Loucy (cell line): ENCODE measurements around the gene TMEM52.

ENCODE experiments used
- H2AFZ ChIP-seq: fragments of 200-600 bp; sonication (generic); 2 replicates; pipeline ENCODE4 v1.6.0; 2016; ENCODE audit warnings: antibody characterized with exemption, mild to moderate bottlenecking, low read length, moderate library complexity
- H3F3A ChIP-seq: fragments of 200-600 bp; 2 replicates; pipeline ENCODE4 v1.6.0; 2016; ENCODE audit warnings: antibody characterized with exemption, low read depth, mild to moderate bottlenecking
- H3K27me3 ChIP-seq: fragments of 200-600 bp; sonication (generic); 2 replicates; pipeline ENCODE4 v1.6.1; 2014; ENCODE audit warnings: low read length, mild to moderate bottlenecking; ENCODE audit not compliant: insufficient read depth, poor library complexity, severe bottlenecking
- H3K36me3 ChIP-seq: fragments of 200-600 bp; sonication (generic); 2 replicates; pipeline ENCODE4 v1.6.1; 2016; ENCODE audit warnings: low read length; ENCODE audit not compliant: insufficient read depth
- H3K4me1 ChIP-seq: fragments of 200-600 bp; sonication (generic); 2 replicates; pipeline ENCODE4 v1.5.1; 2014; ENCODE audit warnings: low read length, mild to moderate bottlenecking; ENCODE audit not compliant: insufficient read depth, poor library complexity, severe bottlenecking
- H3K4me2 ChIP-seq: fragments of 200-600 bp; sonication (generic); 2 replicates; pipeline ENCODE4 v1.6.0; 2014; ENCODE audit warnings: antibody characterized with exemption, low read length, low read depth, mild to moderate bottlenecking; ENCODE audit not compliant: poor library complexity, severe bottlenecking
- H3K4me3 ChIP-seq: fragments of 200-600 bp; sonication (generic); 2 replicates; pipeline ENCODE4 v1.5.1; 2014; ENCODE audit warnings: low read length, mild to moderate bottlenecking, mixed read lengths; ENCODE audit not compliant: poor library complexity, severe bottlenecking
- H3K79me2 ChIP-seq: fragments of 200-600 bp; sonication (generic); 2 replicates; pipeline ENCODE4 v1.6.1; 2014; ENCODE audit warnings: low read length; ENCODE audit not compliant: insufficient read depth
- H3K9ac ChIP-seq: fragments of 200-600 bp; sonication (generic); 2 replicates; pipeline ENCODE4 v1.6.0; 2014; ENCODE audit warnings: mild to moderate bottlenecking, low read depth, low read length, moderate library complexity; ENCODE audit not compliant: poor library complexity, severe bottlenecking
- H3K9me2 ChIP-seq: fragments of 200-600 bp; sonication (generic); replicated peaks from 2 replicates; pipeline ENCODE4 v1.6.1; 2016; ENCODE audit warnings: low read depth, low read length, mixed read lengths
- H3K9me3 ChIP-seq: fragments of 200-600 bp; sonication (generic); 2 replicates; pipeline ENCODE4 v1.6.1; 2014; ENCODE audit warnings: mild to moderate bottlenecking, antibody characterized with exemption, low read length, low read depth; ENCODE audit not compliant: insufficient read depth
- H4K20me1 ChIP-seq: fragments of 200-600 bp; sonication (generic); 2 replicates; pipeline ENCODE4 v1.6.0; 2014; ENCODE audit warnings: antibody characterized with exemption, low read length, mild to moderate bottlenecking; ENCODE audit not compliant: insufficient read depth, poor library complexity, severe bottlenecking
- EZH2phosphoT487 ChIP-seq: fragments of 200-600 bp; IDR thresholded peaks from 2 replicates; pipeline ENCODE4 v1.6.1; 2018; ENCODE audit warnings: antibody characterized with exemption, mild to moderate bottlenecking, moderate library complexity, borderline replicate concordance
- TF ChIP-seq, protein P1 (sequence below): fragments of 200-600 bp; sonication (generic); conservative IDR thresholded peaks from 2 replicates; pipeline ENCODE4 v1.5.1; 2014; ENCODE audit warnings: mild to moderate bottlenecking, antibody characterized with exemption, low read length

TMEM52 gene

DNA sequence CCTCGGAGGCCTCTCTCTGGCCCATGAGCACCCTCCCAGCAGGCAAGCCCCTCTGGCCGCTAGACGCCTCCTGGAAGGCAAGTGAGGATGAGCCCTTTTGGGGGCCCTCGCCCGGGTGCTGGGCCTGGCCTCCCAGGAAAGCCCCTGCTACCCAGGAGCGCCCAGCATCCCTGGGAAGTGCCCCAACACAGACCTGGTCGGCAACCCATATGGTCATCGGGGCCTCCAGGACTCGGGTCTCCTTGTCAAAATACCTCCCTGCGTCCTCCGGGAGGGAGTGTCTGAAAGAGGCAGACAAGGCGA is 21.0 kb upstream of the TMEM52 start:
- no peaks in the 10 kb centered on the region for H3F3A ChIP-seq
- no peaks in the 10 kb centered on the region for H3K36me3 ChIP-seq
- H3K4me3 ChIP-seq, result no peak overlapping the region
- H2AFZ ChIP-seq, result no peak overlapping the region
- H3K79me2 ChIP-seq, result no peaks in the 10 kb centered on the region
- H3K4me2 ChIP-seq, result no peak overlapping the region
- TF ChIP-seq, protein P1, sequence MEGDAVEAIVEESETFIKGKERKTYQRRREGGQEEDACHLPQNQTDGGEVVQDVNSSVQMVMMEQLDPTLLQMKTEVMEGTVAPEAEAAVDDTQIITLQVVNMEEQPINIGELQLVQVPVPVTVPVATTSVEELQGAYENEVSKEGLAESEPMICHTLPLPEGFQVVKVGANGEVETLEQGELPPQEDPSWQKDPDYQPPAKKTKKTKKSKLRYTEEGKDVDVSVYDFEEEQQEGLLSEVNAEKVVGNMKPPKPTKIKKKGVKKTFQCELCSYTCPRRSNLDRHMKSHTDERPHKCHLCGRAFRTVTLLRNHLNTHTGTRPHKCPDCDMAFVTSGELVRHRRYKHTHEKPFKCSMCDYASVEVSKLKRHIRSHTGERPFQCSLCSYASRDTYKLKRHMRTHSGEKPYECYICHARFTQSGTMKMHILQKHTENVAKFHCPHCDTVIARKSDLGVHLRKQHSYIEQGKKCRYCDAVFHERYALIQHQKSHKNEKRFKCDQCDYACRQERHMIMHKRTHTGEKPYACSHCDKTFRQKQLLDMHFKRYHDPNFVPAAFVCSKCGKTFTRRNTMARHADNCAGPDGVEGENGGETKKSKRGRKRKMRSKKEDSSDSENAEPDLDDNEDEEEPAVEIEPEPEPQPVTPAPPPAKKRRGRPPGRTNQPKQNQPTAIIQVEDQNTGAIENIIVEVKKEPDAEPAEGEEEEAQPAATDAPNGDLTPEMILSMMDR, result no peak
- no peak for TF ChIP-seq EZH2phosphoT487
- H3K9me3 ChIP-seq, result no peaks in the 10 kb centered on the region
- H3K4me1 ChIP-seq, result no peaks in the 10 kb centered on the region
- H3K9ac ChIP-seq, result no peak overlapping the region
- H3K9me2 ChIP-seq, result no peaks in the 10 kb centered on the region
- no peaks in the 10 kb centered on the region for H3K27me3 ChIP-seq
- no peaks in the 10 kb centered on the region for H4K20me1 ChIP-seq

DNA sequence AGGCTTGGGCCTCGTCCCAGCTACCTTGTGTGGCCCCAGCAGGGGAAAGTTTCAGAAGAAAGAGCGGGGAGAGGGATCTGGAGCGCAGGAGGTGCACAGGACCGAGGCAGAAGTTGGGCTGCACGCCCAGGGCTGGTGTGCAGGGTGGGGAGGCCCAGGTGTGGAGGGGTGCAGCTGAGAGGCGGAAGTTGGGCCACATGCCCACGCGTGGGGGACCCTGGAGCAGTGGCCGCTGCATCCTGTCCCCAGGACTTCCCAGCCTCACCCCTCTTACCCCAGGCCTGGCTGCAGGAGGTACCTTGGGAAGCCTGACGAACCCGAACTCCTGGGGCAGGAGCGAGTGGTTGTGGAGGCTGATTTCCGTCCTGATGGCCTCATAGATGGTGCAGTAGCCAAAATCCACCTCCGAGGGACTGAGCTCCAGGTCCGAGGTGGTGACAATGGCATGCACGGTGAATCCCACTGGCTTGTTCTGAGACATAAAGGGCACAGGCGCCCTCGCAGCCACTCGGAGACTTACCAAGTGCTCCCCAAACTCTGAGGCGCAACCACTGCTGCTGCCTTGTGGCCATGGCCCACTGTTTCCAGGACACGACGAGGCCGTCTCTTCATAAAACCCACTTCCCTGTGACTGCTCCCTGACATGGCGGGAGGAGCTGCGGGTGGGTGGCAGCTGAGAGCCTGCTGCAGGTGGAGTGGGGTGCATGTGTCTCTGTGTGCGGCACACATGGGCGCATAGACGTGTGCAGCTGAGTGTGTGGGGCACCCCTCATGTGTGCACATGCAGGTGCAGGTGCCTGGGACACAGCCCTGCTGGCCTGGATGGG is 20.4 kb upstream of the TMEM52 start:
- Histone ChIP-seq H3F3A (no peaks in the 10 kb centered on the region), H3K4me1 (no peaks in the 10 kb centered on the region), H2AFZ (no peak overlapping the region), H3K9me3 (no peaks in the 10 kb centered on the region), H3K9ac (no peak overlapping the region), H3K79me2 (no peaks in the 10 kb centered on the region), H3K27me3 (no peaks in the 10 kb centered on the region), H3K36me3 (no peaks in the 10 kb centered on the region), H3K9me2 (no peaks in the 10 kb centered on the region), H4K20me1 (no peaks in the 10 kb centered on the region), H3K4me3 (no peak overlapping the region), H3K4me2 (no peak overlapping the region)
- no peak for TF ChIP-seq EZH2phosphoT487
- TF ChIP-seq, protein P1, result no peak

DNA sequence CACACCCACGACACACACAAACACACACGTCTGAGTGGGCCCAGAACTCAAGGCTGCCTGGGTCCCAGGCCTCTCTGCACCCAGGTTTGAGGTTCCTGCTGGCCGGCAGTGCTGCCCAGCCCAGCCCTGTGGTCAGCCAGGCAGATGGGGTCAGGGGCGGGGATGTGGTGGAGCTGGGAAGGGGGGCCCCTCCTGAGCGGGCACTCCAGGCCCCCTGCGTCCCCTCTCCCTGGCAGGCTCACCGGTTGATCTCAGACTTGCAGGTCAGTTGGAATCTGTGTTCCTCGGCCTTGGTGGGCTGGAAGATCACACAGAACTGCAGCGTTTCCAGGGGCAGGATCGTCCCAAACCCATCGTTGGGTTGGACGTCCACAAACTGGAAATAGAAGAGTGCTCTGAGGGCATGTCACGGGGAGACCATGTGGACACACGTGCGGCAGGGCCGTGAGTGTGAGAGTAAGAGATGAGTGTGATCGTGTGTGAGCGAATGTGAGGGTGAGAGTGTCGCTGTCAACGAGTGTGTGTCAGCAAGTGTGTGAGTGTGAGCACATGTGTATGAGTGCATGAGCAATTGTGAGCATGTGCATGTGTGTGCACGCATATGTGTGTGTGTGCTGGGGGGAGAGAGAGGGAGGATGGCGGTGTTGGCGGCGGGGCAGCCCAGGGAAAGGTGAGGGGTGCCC is 19.7 kb upstream of the TMEM52 start:
- H3K9ac ChIP-seq, result no peak overlapping the region
- H3K36me3 ChIP-seq, result no peaks in the 10 kb centered on the region
- TF ChIP-seq EZH2phosphoT487, result no peak
- TF ChIP-seq, protein P1, result no peak
- H3K9me3 ChIP-seq, result no peaks in the 10 kb centered on the region
- H3K27me3 ChIP-seq, result no peaks in the 10 kb centered on the region
- H3K4me3 ChIP-seq, result no peak overlapping the region
- no peak overlapping the region for H2AFZ ChIP-seq
- H4K20me1 ChIP-seq, result no peaks in the 10 kb centered on the region
- no peaks in the 10 kb centered on the region for H3K79me2 ChIP-seq
- no peaks in the 10 kb centered on the region for H3K9me2 ChIP-seq
- H3F3A ChIP-seq, result no peaks in the 10 kb centered on the region
- no peaks in the 10 kb centered on the region for H3K4me1 ChIP-seq
- H3K4me2 ChIP-seq, result no peak overlapping the region
